GM13977 (cell line): ENCODE results near the gene WNT10A.

ENCODE experiments used
- DNase-seq: peaks from one replicate; pipeline ENCODE4 v3.0.0; 2012; ENCODE audit warnings: low spot score
- in situ Hi-C: fragments of 300-500 bp; cut with MboI; formaldehyde crosslinking; loops from one replicate; pipeline ENCODE4 v1.12.0; 2022; ENCODE audit warnings: low sequenced_read_pairs, low pct_unique_long_range_greater_than_20kb, mixed read lengths, inconsistent platforms; ENCODE audit not compliant: unreplicated experiment
- TF ChIP-seq, protein P1 (sequence below): IDR thresholded peaks from 2 replicates; pipeline ENCODE4 v1.5.1; 2012; ENCODE audit warnings: mild to moderate bottlenecking, control low read depth; ENCODE audit not compliant: insufficient read depth; ENCODE audit errors: extremely low read depth, missing control alignments

WNT10A gene

GRCh38 chr2:218892693-218893348 lies 12.2 kb downstream of the WNT10A start:
- in situ Hi-C loops, result no loop called here
- peak; percentile 83 for DNase-seq
- TF ChIP-seq, protein P1, sequence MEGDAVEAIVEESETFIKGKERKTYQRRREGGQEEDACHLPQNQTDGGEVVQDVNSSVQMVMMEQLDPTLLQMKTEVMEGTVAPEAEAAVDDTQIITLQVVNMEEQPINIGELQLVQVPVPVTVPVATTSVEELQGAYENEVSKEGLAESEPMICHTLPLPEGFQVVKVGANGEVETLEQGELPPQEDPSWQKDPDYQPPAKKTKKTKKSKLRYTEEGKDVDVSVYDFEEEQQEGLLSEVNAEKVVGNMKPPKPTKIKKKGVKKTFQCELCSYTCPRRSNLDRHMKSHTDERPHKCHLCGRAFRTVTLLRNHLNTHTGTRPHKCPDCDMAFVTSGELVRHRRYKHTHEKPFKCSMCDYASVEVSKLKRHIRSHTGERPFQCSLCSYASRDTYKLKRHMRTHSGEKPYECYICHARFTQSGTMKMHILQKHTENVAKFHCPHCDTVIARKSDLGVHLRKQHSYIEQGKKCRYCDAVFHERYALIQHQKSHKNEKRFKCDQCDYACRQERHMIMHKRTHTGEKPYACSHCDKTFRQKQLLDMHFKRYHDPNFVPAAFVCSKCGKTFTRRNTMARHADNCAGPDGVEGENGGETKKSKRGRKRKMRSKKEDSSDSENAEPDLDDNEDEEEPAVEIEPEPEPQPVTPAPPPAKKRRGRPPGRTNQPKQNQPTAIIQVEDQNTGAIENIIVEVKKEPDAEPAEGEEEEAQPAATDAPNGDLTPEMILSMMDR, result peak; percentile 75

- in situ Hi-C loops, result no loop called here
- peak; percentile 15 for DNase-seq
- TF ChIP-seq, protein P1, result no peak
Measured at GRCh38 chr2:218893349-218894150, 12.9 kb downstream of the WNT10A start.

DNA sequence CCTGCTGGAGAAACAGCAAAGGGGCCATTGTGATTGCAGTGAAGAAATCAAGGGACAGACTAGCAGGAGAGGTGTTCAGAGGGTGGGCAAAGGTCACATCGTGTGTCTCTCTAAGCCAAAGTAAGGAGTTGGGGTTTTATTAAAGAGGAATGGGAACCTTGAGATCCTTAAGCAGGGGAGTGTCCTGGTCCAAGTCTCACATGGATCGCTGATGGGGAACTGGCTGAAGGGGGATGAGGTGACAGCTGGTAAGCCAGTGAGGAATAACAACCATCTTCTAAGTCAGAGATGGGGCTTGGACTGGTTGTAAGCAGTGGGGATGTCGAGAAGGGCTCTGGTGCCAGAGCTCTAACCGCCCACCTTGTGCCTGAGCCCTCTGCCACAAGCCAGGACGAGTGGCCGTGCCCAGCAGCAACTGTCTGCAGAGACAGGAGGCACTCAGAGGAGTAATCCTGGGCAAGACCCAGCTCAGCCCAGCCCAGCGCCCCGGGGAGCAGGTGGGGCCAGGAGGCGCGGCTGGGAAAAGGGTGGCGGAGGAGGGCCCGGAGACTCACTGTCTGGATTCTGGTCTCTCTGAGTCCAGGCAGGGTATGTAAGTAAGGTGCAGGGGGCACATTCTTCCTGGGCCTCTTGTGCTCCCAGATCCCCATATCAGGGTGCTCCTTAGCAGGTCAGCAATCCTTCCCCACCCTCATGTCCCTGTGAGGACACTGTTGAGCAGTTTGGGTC lies 13.7 kb downstream of the WNT10A start:
- TF ChIP-seq, protein P1, result no peak
- in situ Hi-C loops, result no loop called here
- DNase-seq, result no peak

- in situ Hi-C loops, result no loop called here
- TF ChIP-seq, protein P1, result no peak
- DNase-seq, result no peak
Measured at GRCh38 chr2:218894880-218895157, 14.2 kb downstream of the WNT10A start.

GRCh38 chr2:218895326-218895725 lies 14.7 kb downstream of the WNT10A start:
- DNase-seq, result peak; percentile 22
- in situ Hi-C loops, result no loop called here
- TF ChIP-seq, protein P1, result no peak

DNA sequence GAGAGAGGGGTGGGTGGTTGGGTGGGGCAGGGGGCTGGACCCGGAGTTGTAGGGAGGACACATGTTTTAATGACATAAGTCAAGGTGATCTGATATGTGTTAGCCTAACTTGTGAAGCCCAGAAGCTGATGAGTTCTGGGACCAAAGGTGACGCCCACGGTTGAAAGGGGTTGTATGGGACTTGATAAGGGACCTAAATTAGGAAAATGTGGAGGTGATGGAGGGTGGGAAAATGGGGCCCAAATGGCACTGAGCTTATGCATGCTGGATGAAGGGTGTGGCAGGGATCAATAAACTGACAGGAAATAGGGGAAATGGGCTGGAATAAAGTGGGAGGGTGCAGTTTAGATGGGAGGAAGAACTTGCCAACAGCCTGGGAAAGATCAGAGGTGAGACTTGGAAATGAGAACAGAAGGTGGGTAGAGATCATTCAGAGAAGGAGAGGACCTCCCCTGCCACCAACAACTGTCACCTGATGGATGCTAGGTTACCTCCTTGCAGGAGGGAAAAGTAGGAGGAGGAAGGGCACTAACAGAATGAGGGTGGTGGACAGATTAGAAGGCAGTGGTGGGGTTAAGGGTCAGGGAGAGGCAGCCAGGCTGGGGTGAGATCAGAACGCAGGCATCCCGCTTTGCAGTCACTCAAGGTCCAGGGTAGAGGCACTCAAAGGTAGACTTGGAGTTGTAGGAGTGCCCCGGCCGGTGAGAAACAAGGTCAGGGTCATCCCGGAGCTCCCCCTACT lies 15.3 kb downstream of the WNT10A start:
- in situ Hi-C loops, result no loop called here

More for the DNA sequence above, 15.3 kb downstream of the WNT10A start:
- TF ChIP-seq, protein P1, result no peak
- DNase-seq, result peak; percentile 69
